ENCODE measurements around the gene DLGAP1. TPM values are rescaled to one million over a fixed set of nuclear protein-coding genes. Genes with fewer than 3 reads are reported as not detected.

DLGAP1 gene
- total RNA-seq, 1 donor from 2014 or later, result 18.5 TPM

GRCh38 chr18:3867864-3868311 lies 587.2 kb downstream of the DLGAP1 start:
- DNase-seq (ENCODE audit: low spot score), result no peak
- Histone ChIP-seq H3K4me2 (peak overlapping the region; percentile 37), H3F3A (ENCODE audit: low read depth) (peaks cover 13% of the 10 kb centered on the region), H3K27ac (peak overlapping the region; percentile 18), H3K79me2 (ENCODE audit: low read depth) (no peaks in the 10 kb centered on the region), H3K36me3 (no peaks in the 10 kb centered on the region), H3K4me1 (peaks cover 42% of the 10 kb centered on the region), H3K9ac (no peak overlapping the region), H3K9me3 (ENCODE audit: low read depth) (no peaks in the 10 kb centered on the region), H3K27me3 (no peaks in the 10 kb centered on the region), H2AFZ (replicated peaks) (no peak overlapping the region), H4K20me1 (ENCODE audit: low read depth) (no peaks in the 10 kb centered on the region), H3K4me3 (no peak overlapping the region)
- Mint-ChIP-seq H3K4me3 (no peak overlapping the region), H3K9me3 (no peaks in the 10 kb centered on the region), H3K27me3 (ENCODE audit: insufficient read depth, low read depth) (peaks cover 3% of the 10 kb centered on the region), H3K4me1 (peaks cover 15% of the 10 kb centered on the region), H3K27ac (no peak overlapping the region), H3K36me3 (no peaks in the 10 kb centered on the region)
- TF ChIP-seq EZH2phosphoT487 (IDR thresholded peaks at IDR 0.05) (no peak), CTCF (IDR thresholded peaks at IDR 0.05) (no peak), EZH2 (IDR thresholded peaks at IDR 0.05) (no peak)

DNA sequence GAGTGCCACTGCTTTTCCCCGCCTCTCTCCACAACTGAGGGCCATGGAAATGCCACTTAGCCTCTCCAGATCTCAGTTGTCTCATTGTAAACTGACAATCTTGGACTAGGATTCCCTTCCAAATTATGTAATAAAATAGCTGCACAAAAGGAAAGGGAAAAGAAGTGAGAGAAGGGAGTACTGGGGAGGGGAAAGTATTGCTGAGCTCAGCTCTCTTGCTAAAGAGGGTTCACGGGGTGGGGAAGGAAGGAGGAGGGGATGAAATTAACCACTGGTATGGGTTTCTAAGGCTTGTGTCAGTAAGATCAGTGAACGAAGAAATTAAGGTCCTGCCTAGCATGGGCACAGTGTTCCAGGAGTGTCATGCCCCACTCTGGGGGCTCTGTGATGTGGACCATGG lies 587.9 kb downstream of the DLGAP1 start:
- no peaks in the 10 kb centered on the region for H4K20me1 ChIP-seq (ENCODE audit: low read depth)
- DNase-seq (ENCODE audit: low spot score), result no peak
- Mint-ChIP-seq H3K36me3 (no peaks in the 10 kb centered on the region), H3K27ac (no peak overlapping the region), H3K27me3 (ENCODE audit: insufficient read depth, low read depth) (peaks cover 3% of the 10 kb centered on the region), H3K4me1 (peaks cover 9% of the 10 kb centered on the region), H3K4me3 (no peak overlapping the region), H3K9me3 (no peaks in the 10 kb centered on the region)
- peaks cover 36% of the 10 kb centered on the region for H3K4me1 ChIP-seq
- no peaks in the 10 kb centered on the region for H3K9me3 ChIP-seq (ENCODE audit: low read depth)
- H3K36me3 ChIP-seq, result no peaks in the 10 kb centered on the region
- no peak overlapping the region for H2AFZ ChIP-seq (replicated peaks)
- H3K79me2 ChIP-seq (ENCODE audit: low read depth), result no peaks in the 10 kb centered on the region
- no peak overlapping the region for H3K4me3 ChIP-seq
- peaks cover 13% of the 10 kb centered on the region for H3F3A ChIP-seq (ENCODE audit: low read depth)
- H3K4me2 ChIP-seq, result peak overlapping the region; percentile 6
- no peak overlapping the region for H3K9ac ChIP-seq
- TF ChIP-seq CTCF (IDR thresholded peaks at IDR 0.05), result no peak
- no peak for TF ChIP-seq EZH2 (IDR thresholded peaks at IDR 0.05)
- TF ChIP-seq EZH2phosphoT487 (IDR thresholded peaks at IDR 0.05), result no peak
- no peaks in the 10 kb centered on the region for H3K27me3 ChIP-seq
- no peak overlapping the region for H3K27ac ChIP-seq

DNA sequence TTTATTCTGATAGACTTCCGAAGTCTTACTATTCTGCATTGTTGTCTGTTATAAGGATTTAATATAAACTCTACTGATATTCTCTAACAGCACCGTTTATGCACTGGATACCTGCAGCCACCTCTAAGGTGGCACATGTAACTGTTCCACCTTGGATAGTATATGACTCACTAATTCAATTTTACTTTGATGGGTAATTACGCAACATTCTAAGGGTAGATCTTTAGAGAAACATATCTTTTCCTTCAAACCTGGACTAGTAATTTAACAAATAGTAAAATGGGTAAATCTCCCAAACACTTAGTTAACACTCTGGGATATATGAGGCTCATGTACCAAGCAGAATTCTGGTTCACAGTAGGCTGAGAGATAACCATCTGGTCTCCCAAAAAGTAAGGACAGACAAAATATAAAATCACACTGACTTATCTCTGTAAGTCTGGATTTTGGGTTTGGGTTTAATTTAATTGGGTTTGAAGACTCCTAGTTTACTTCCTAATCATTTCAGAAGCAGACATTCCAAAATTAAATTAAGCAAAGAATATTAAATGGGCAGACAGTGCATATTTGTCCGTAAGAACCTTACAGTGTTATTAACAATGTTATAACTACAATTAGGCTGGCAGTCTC lies 590.3 kb downstream of the DLGAP1 start:
- Histone ChIP-seq H3K9ac (no peak overlapping the region), H3K79me2 (ENCODE audit: low read depth) (no peaks in the 10 kb centered on the region), H3F3A (ENCODE audit: low read depth) (peaks cover 7% of the 10 kb centered on the region), H3K9me3 (ENCODE audit: low read depth) (no peaks in the 10 kb centered on the region), H3K27me3 (no peaks in the 10 kb centered on the region), H3K27ac (no peak overlapping the region), H3K4me3 (no peak overlapping the region), H2AFZ (replicated peaks) (no peak overlapping the region), H3K4me1 (peaks cover 35% of the 10 kb centered on the region), H4K20me1 (ENCODE audit: low read depth) (no peaks in the 10 kb centered on the region), H3K4me2 (no peak overlapping the region), H3K36me3 (no peaks in the 10 kb centered on the region)
- Mint-ChIP-seq H3K4me1 (peaks cover 6% of the 10 kb centered on the region), H3K27ac (no peak overlapping the region), H3K4me3 (no peak overlapping the region), H3K27me3 (ENCODE audit: insufficient read depth, low read depth) (peaks cover 3% of the 10 kb centered on the region), H3K9me3 (no peaks in the 10 kb centered on the region), H3K36me3 (no peaks in the 10 kb centered on the region)
- TF ChIP-seq EZH2 (IDR thresholded peaks at IDR 0.05), result no peak
- TF ChIP-seq EZH2phosphoT487 (IDR thresholded peaks at IDR 0.05), result no peak
- TF ChIP-seq CTCF (IDR thresholded peaks at IDR 0.05), result no peak
- no peak for DNase-seq (ENCODE audit: low spot score)
